AG09309 (cell line): ENCODE data around the gene ABHD2.

Experiments
- DNase-seq: peaks from one replicate; pipeline ENCODE4 v3.0.0-alpha.2; 2010; ENCODE audit warnings: low read depth
- H3K4me3 ChIP-seq: 2 replicates; pipeline ENCODE4 v1.5.1; 2011; ENCODE audit warnings: mild to moderate bottlenecking, low read depth, low read length, moderate library complexity; ENCODE audit not compliant: control insufficient read depth
- CTCF ChIP-seq: IDR thresholded peaks from 2 replicates; pipeline ENCODE4 v1.5.1; 2011; ENCODE audit warnings: mild to moderate bottlenecking, low read depth, low read length, inconsistent platforms; ENCODE audit not compliant: insufficient read depth, control insufficient read depth; ENCODE audit errors: missing control alignments

The ABHD2 gene

GRCh38 chr15:89108835-89109234 is 20.6 kb downstream of the ABHD2 start:
- no peak overlapping the region for H3K4me3 ChIP-seq
- DNase-seq, result no peak

GRCh38 chr15:89109238-89109637 is 21.0 kb downstream of the ABHD2 start:
- no peak overlapping the region for H3K4me3 ChIP-seq
- DNase-seq, result no peak
- no peak for TF ChIP-seq CTCF

More at GRCh38 chr15:89108835-89109234, 20.6 kb downstream of the ABHD2 start:
- TF ChIP-seq CTCF, result no peak

GRCh38 chr15:89110060-89110459 is 21.8 kb downstream of the ABHD2 start:
- no peak overlapping the region for H3K4me3 ChIP-seq
- no peak for DNase-seq
- TF ChIP-seq CTCF, result no peak

GRCh38 chr15:89111352-89111751 is 23.1 kb downstream of the ABHD2 start:
- TF ChIP-seq CTCF, result no peak
- H3K4me3 ChIP-seq, result no peak overlapping the region
- no peak for DNase-seq

- H3K4me3 ChIP-seq, result no peak overlapping the region
- TF ChIP-seq CTCF, result no peak
- DNase-seq, result no peak
Measured at GRCh38 chr15:89111961-89112340, 23.7 kb downstream of the ABHD2 start.

- TF ChIP-seq CTCF, result no peak
- H3K4me3 ChIP-seq, result no peak overlapping the region
- no peak for DNase-seq
Measured at GRCh38 chr15:89112341-89112971, 24.2 kb downstream of the ABHD2 start.
